HEK293T (cell line): ENCODE measurements around the gene KMT5B.

Experiments
- FOXA1 ChIP-seq: fragments of 450-650 bp; IDR thresholded peaks from 2 replicates; pipeline ENCODE4 v1.6.1; 2016; ENCODE audit warnings: mild to moderate bottlenecking
- FOXM1 ChIP-seq: fragments of 450-650 bp; IDR thresholded peaks from 2 replicates; pipeline ENCODE4 v1.6.1; 2017; ENCODE audit warnings: mild to moderate bottlenecking, borderline replicate concordance
- HDGF ChIP-seq: fragments of 450-650 bp; IDR thresholded peaks from 2 replicates; pipeline ENCODE4 v1.6.1; 2017; ENCODE audit warnings: antibody characterized with exemption, borderline replicate concordance
- LEF1 ChIP-seq: fragments of 450-650 bp; IDR thresholded peaks from 2 replicates; pipeline ENCODE4 v1.6.1; 2017; ENCODE audit warnings: mild to moderate bottlenecking, borderline replicate concordance
- SP1 ChIP-seq: fragments of 450-650 bp; IDR thresholded peaks from 2 replicates; pipeline ENCODE4 v1.6.1; 2017
- TARDBP ChIP-seq: fragments of 450-650 bp; IDR thresholded peaks from 2 replicates; pipeline ENCODE4 v1.6.1; 2016

DNA sequence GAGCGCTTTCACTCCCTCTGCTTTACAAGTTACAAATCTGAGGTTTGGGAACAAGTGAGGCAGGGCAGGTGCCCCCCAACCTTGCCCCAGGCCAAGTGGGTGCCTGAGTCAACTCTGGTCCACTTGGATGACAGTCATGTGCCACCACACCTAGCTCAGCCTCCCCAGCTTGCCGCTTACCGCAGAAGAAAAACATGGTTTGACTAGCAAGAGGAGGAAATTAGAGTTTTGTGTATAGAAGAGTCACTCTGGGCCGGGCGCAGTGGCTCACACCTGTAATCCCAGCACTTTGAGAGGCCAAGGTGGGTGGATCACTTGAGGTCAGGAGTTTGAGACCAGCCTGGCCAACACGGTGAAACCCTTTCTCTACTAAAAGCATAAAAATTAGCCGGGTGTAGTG is 64.2 kb downstream of the KMT5B start:
- TF ChIP-seq HDGF = no peak
- TF ChIP-seq LEF1 = no peak
- TF ChIP-seq SP1 = no peak
- no peak for TF ChIP-seq FOXA1
- no peak for TF ChIP-seq FOXM1
- no peak for TF ChIP-seq TARDBP
